ENCODE results near the gene PHYKPL. TPM values are rescaled to one million over a fixed set of nuclear protein-coding genes. Genes with fewer than 3 reads are reported as not detected.

PHYKPL gene
- total and polyA plus RNA-seq, 2 of the 8 experiments (the other 6 are each of a cell fraction or from before 2014, with no cell fraction given) = 25.1 to 32.1 TPM

DNA sequence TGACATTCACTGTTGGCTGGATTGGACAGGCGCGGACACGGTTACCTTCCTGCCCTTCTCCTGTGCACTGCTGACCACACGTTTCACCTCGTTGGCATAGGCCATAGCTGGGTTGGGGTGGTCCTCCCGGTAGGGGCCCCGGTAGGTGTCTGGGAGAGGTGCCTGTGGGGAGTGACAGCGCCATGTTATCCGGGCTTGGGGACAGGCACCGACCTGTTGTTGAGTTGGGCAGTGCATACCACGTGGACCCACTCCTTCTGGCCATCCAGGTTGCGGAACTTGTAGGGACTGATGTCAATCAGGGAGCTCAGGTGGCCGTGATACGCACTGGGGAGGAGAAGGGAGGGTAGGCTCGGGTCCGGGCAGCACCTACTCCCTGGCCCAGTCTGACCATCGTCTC is 8.2 kb downstream of the PHYKPL start:
- Histone ChIP-seq H3K23ac (ENCODE audit: insufficient read length) (no peak overlapping the region), H3K36me3 (ENCODE audit: control insufficient read depth in 2 of 4, insufficient read depth in 4 of 4, low read length in 3 of 4) (peaks cover 2 to 36% (median 15%) of the 10 kb centered on the region in 4 experiments; a peak in 7 of 8 replicates)

More for the DNA sequence above, 8.2 kb downstream of the PHYKPL start:
- Histone ChIP-seq H3K23me2 (ENCODE audit: low read depth, low read length) (no peaks in the 10 kb centered on the region), H2BK5ac (ENCODE audit: low read depth, low read length) (no peak overlapping the region; the same call in 1 of the 2 replicates), H4K8ac (ENCODE audit: extremely low read depth, insufficient read depth, low read length) (no peak overlapping the region), H3K4me1 (replicated peaks in 1 of 4; ENCODE audit: control insufficient read depth in 3 of 4, insufficient read depth in 4 of 4, low read length in 3 of 4) (peaks cover 0 to 15% (median 9%) of the 10 kb centered on the region in 4 experiments; a peak in 6 of 7 replicates), H3K27ac (ENCODE audit: low read depth, low read length) (no peak overlapping the region), H2AK5ac (ENCODE audit: low read depth, low read length) (no peak overlapping the region), H3K4me3 (ENCODE audit: extremely low read depth in 1 of 4, insufficient read depth in 2 of 4, low read depth in 3 of 4, low read length in 4 of 4) (no peak overlapping the region), H4K91ac (replicated peaks; ENCODE audit: insufficient read length, low read length) (peak overlapping the region; percentile 67), H2BK120ac (replicated peaks; ENCODE audit: low read depth, low read length) (no peak overlapping the region), H3K9me3 (ENCODE audit: insufficient read depth in 2 of 2, low read depth in 1 of 2, low read length in 1 of 2) (no peaks in the 10 kb centered on the region), H4K5ac (ENCODE audit: insufficient read length, low read depth, low read length) (peak overlapping the region; percentile 15), H2BK15ac (ENCODE audit: low read length) (no peak overlapping the region), H3K4ac (replicated peaks; ENCODE audit: insufficient read length, low read depth, low read length) (no peak overlapping the region), H3K9ac (replicated peaks in 1 of 4; ENCODE audit: extremely low read depth in 1 of 4, low read depth in 3 of 4, low read length in 3 of 4) (no peak overlapping the region), H2BK20ac (ENCODE audit: low read length) (no peak overlapping the region), H3K79me2 (ENCODE audit: control insufficient read depth in 1 of 2, insufficient read depth in 2 of 2, low read length in 2 of 2) (no peaks in the 10 kb centered on the region), H2BK12ac (ENCODE audit: low read depth, low read length) (no peak overlapping the region), H4K20me1 (replicated peaks in 1 of 2; ENCODE audit: control insufficient read depth in 1 of 2, insufficient read depth in 2 of 2, low read length in 2 of 2) (peaks cover 0 to 19% of the 10 kb centered on the region in 2 experiments), H3K79me1 (ENCODE audit: low read depth, low read length) (no peaks in the 10 kb centered on the region; the same call in 1 of the 2 replicates), H3K14ac (ENCODE audit: insufficient read length) (no peak overlapping the region), H3K27me3 (replicated peaks in 1 of 4; ENCODE audit: control insufficient read depth in 3 of 4, extremely low read depth in 1 of 4, insufficient read depth in 3 of 4, low read length in 3 of 4) (no peaks in the 10 kb centered on the region), H3K56ac (replicated peaks; ENCODE audit: insufficient read length, low read depth, low read length) (no peak overlapping the region), H3K18ac (ENCODE audit: extremely low read depth, low read length) (no peak overlapping the region), H3K4me2 (ENCODE audit: insufficient read depth in 1 of 2, low read depth in 2 of 2, low read length in 2 of 2) (0 out of 4 replicates have a peak overlapping the region, but pooled peaks of 1 of the 2 experiments have one; percentile 7), H2AFZ (ENCODE audit: low read length) (no peak overlapping the region)
- FAIRE-seq = no peak
- DNase-seq (ENCODE audit: low read depth in 1 of 2, low spot score in 2 of 2) = no peak
- 91% methylated on average over 13 of the region's 17 CpGs; no CpG with 5 or more reads in 1 of the 2 experiments for WGBS, 2 experiments (ENCODE audit: extremely low coverage in 1 of 2, insufficient coverage in 1 of 2, insufficient read length in 1 of 2, insufficient replicate concordance in 2 of 2, low coverage in 1 of 2, low lambda C conversion rate in 2 of 2, missing lambda C conversion rate in 1 of 2)
- TF ChIP-seq SP4 (IDR thresholded peaks at IDR 0.05; ENCODE audit: low read length) = no peak
- TF ChIP-seq TAF7 (optimal IDR thresholded peaks at IDR 0.05; ENCODE audit: borderline replicate concordance, low read depth, low read length) = no peak
- TF ChIP-seq KDM5A (IDR thresholded peaks at IDR 0.05; ENCODE audit: low read length) = no peak
- TF ChIP-seq KDM1A (IDR thresholded peaks at IDR 0.05; ENCODE audit: borderline replicate concordance, low read length) = no peak
- TF ChIP-seq CBX8 (IDR thresholded peaks at IDR 0.05; ENCODE audit: borderline replicate concordance, low read depth, low read length) = no peak
- TF ChIP-seq ATF2 (IDR thresholded peaks at IDR 0.05; ENCODE audit: low read length) = no peak
- no peak for TF ChIP-seq PHF8 (conservative IDR thresholded peaks at IDR 0.05; ENCODE audit: low read depth, low read length)
- no peak for TF ChIP-seq CTBP2 (IDR thresholded peaks at IDR 0.05; ENCODE audit: borderline replicate concordance, insufficient read depth, insufficient read length, low read length)
- TF ChIP-seq BCL11A (IDR thresholded peaks at IDR 0.05; ENCODE audit: low read depth in 2 of 2, low read length in 2 of 2) = no peak
- TF ChIP-seq EGR1 (IDR thresholded peaks at IDR 0.05; ENCODE audit: borderline replicate concordance, low read depth, low read length) = no peak
- POLR2A ChIA-PET (ENCODE audit: partially characterized antibody) = interaction anchor here (1.8 to 21.6 kb wide), 3 partner anchors 9 to 43 kb away, joined by 9 to 507 read pairs (median 18); partner anchors contain the start of genes HNRNPAB and PHYKPL
- CTCF ChIA-PET (ENCODE audit: partially characterized antibody) = interaction anchor here (0.7 to 1.8 kb wide), 2 partner anchors 10 to 13 kb away, joined by 3 to 7 read pairs; no protein-coding TSS in a partner anchor
